Right renal pelvis (tissue), 4 donors: Measurements from ENCODE around the gene TRIM3. TPM values are rescaled to one million over a fixed set of nuclear protein-coding genes. Genes with fewer than 3 reads are reported as not detected.

Experiments
- DNase-seq, 4 donors: peaks; one replicate each; pipeline ENCODE4 v3.0.0-alpha.2; 2013; ENCODE audit warnings: low read depth in 4 of 4, low spot score in 3 of 4, missing footprints in 1 of 4
- polyA plus RNA-seq, 4 donors: library from polyadenylated mRNA; unstranded; fragments of 120-200 nt; gene quantifications; one replicate each; pipeline ENCODE4 v1.2.1, GENCODE V29; 2013; ENCODE audit not compliant: insufficient read length in 4 of 4

Gene TRIM3
- polyA plus RNA-seq, 4 donors: 18.6 to 22.5 (median 20.0) TPM

DNA sequence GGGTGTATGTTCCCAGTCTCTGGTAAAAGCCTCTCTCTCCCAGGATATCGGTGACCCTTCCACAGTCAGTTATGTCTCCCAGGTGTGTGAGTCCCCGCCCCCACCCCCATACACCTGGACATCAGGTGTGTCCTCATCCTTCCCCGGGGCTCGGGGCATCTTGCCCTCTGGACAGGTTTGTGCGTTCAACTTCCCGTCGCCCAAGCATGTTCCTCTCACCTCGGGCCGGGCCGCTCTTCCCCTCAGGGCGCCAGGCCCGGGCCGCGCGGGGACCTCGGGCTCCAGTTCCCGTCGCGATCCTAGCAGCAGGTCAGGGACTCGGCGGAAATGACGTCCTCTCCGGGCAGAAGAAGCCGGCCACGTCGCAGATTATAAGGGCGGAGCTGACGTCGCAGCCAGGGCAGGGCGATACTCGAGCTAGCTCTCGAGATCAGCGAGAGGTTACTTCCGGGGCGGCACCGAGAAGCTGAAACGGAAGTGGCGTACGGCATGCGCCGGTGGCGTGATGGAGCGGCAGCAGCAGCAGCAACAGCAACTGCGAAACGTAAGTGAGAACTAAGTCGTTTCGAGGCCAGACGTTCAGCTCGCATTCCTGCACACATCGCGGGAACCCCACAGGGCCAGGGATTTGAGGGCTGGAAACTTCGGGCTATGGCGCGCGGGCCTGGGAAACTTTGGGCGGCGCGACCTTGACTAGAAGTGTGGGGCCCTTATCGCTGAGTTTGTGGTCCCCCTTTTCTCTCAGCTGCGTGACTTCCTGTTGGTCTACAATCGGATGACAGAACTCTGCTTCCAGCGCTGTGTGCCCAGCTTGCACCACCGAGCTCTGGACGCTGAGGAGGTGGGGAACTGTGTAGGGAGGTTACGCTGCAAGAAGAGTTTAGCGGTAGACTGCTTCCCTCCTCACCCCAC, 7.5 kb upstream of the TRIM3 start, which contains the start of the genes ARFIP2 and TIMM10B:
Gene ARFIP2 (minus strand): TSS at position 320 of the 912 bp plus-strand sequence. CDS start 910 bp downstream, outside the sequence.
Gene TIMM10B (plus strand): TSS at position 490 of the 912 bp plus-strand sequence. CDS start 16 bp downstream, at position 506.
- peak; percentile 93 to 97 (median 96) for DNase-seq

DNA sequence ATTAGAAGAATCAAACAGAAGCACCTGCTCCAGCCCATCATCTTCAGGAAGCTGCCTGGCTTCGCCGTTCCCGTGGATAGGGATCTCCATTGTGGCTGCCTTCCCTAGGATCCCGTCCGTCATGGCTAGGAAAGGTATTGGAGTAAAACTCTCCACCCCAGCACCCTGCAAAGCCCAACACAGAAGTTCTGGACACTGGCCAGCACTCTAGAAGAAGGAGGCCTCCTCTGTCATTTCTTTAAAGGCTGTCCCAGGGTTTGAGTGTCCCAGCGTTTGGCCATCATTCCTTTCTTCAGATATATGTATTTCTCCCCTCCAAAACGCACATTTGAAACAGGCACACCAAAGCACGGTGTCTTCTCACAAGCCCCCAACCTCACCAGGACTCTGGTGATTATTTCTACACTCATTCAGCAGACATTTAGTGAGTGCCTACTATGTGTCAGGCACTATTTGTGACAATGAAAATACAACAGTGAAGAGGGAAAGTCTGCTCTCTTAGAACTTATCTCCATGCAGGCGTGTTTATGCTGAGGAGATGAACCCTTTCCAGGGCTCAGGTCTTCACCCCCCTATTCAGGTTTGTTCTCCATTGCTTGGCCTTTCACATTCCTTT, 6.7 kb upstream of the TRIM3 start:
- DNase-seq: no peak

DNA sequence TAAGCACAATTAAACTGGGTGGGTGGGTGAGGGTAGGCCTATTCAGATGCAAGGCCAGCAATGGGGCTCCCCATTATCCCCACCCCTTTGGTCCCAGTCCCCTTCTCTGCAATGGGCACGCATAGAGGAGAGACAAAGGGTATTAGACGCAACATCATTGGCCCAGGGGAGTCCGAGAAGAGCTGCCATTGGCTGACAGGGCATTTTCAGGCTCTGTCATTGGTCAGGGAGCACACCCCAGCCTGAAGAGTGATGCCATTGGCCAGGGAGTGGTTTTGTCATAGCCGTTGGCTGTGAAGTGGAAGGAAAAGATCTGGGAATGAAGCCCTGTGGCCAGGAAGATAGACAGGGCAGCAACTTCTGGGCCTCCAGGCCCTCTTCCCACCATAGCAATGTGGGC, 2.8 kb upstream of the TRIM3 start:
- no peak for DNase-seq

- no peak for DNase-seq
Measured at GRCh38 chr11:6475936-6476335, 2.2 kb upstream of the TRIM3 start.

DNA sequence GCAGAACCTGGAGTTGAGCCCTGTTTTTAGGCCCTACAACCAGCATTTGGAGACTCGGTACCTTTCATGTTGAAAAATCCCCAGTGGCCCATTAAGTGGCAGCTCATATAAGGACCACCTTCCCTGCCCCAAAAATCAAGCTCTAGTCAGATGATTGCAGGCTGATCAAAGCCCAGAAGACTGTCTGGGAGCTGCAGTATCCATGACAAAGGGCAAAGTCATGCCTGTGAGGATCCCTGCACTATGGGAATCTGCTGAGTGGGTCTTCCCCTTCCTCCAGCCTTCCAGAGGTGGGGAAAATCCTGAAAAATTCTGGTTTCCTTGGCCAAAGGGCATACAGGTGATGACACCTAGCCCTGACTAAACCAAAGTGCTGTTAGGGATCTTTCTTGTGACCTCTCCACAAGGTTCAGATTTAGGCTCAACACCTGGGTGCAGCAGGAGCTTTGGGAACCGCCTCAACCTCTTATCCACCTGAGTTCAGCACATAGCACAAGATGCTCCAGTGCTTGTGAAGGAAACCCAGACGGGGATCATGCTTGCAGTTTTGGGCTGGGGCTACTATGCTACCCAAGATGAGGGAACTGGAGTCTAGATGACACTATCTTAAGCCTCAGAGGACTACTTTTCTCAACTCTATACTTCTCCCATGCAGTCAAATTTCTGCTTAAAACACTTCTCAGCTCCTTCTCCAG, 1.2 kb upstream of the TRIM3 start:
- no peak for DNase-seq

- DNase-seq: no peak
Measured at GRCh38 chr11:6474413-6474792, 662 bp upstream of the TRIM3 start.

GRCh38 chr11:6472934-6473333, 807 bp downstream of the TRIM3 start:
- no peak for DNase-seq

DNA sequence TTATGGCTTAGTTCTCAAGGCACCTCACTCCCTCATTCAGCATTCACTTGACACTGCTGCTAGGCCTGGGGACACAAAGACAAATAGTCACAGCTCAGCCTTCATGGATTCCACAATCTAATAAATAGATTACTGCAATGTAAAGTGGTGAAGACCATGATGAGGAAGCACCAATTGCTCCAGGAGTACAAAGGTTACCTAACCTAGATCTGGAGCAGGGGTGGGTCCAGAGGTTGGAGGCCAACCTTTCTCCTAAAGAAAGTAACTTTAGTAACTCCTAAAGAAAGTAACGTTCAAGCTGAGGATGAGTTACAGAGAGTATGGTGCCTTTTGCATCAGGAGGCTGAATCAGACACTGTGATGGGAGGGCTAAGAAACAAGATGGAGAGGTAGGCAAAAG, 4.1 kb downstream of the TRIM3 start:
- no peak for DNase-seq

GRCh38 chr11:6468712-6469495, 4.8 kb downstream of the TRIM3 start:
- peak; percentile 83 to 91 (median 90) for DNase-seq

- DNase-seq: no peak
Measured at GRCh38 chr11:6459099-6459450, 14.7 kb downstream of the TRIM3 start.

DNA sequence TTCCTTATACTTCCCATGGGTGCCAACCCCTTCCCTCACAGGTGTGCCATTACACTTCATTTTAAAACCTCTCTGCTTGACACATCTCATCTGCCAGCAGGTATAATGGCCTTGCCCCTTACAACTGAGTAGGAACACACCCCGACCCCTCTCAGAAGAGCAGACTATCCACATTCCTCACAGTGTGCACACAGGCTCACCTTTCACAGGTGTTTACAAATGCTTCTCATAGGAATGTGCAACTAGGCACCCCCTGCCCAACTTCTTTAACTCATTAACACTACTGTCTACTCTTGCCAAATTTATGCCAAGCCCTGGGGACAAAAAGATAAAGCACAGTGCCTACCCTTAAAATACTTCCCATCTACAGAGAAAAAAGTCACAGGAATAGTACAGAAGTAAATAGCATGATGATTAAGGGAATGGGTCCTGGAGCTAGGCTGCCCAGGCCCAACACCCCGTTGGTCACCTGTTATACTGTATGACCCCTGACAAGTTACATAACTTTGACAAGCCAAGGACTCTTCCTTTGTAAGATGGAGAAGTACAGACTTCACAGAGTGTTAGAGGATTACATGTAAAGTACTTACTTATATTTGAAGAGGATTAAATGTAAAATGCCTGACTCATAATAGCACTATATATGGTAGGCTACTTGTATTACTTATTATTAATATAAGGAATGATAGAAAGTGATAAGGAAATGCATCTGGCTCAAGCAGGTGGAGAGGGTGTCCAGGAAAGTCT, 15.2 kb downstream of the TRIM3 start:
- DNase-seq: no peak

DNA sequence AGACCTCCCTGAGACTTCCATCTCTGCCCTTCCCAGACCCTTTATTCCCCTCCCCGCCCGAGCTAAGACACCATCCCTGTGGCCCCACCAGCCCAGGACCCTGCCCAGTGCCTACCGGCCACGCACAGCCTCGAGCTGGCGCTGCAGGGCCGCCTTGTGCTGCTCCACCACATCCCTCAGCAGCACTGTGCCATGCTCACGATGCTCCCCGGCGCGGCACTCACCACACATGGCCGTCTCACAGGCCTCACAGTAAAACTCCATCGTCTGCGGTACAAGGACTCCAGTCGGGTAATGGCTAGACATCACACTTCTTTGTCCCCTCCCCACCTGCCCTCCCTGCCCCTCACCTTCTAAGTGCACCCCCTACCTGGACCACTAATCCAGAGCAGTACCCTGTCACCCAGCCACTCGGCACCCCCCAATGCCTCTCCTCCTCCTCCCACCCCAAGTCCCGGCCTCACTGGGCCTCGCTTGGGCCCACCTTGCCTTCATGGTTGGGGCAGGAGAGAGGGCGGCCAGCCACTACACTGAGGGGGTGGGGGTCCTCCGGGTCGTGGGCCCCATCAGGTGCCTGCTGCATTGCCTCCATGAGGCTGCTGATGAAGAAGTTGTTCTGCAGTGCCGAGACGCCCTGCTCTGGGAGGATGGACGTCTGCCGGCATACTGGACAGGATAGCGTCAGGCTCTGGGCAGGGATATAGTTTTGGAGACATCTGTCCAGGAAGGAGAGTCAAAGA, 16.0 kb downstream of the TRIM3 start:
- no peak for DNase-seq

GRCh38 chr11:6456361-6457073, 17.2 kb downstream of the TRIM3 start:
- DNase-seq: no peak

DNA sequence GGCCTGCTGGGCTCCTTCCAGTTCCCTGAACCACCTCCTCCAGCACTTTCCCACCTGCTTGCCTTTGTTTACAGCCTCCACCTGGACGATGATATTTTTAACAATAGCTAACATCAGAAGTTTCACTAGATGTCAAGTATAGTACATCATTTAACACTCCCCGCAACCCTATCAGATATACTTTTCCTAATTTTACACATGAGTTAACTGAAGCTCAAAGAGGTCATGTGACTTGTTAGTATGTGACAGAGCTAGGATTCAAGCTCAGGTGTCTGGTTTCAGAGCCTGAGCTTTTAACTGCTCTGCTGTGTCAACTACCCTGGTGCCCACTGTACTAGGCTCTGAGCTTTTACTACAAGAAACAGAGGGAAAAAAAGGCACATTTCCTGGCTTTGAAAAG, 18.7 kb downstream of the TRIM3 start:
- no peak for DNase-seq

DNA sequence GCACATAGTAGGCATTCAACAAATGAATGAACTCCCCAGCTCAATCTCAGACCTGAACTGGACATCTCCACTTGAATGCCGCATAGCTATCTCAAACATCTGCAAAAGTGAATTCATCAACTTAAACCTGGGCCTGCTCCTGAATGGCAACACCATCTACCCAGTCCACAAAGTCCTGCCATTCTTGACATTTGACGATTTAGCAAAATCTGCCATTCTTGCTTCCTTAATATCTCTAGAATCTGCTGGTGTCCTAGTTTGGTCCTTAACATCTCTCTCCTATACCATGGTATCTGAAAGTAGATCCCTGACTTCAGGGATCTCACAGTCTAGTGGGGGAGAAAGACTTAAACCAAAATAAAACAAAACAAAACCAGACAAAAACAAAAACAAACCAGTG, 20.6 kb downstream of the TRIM3 start:
- no peak for DNase-seq

- no peak for DNase-seq
Measured at GRCh38 chr11:6452219-6452618, 21.5 kb downstream of the TRIM3 start.

DNA sequence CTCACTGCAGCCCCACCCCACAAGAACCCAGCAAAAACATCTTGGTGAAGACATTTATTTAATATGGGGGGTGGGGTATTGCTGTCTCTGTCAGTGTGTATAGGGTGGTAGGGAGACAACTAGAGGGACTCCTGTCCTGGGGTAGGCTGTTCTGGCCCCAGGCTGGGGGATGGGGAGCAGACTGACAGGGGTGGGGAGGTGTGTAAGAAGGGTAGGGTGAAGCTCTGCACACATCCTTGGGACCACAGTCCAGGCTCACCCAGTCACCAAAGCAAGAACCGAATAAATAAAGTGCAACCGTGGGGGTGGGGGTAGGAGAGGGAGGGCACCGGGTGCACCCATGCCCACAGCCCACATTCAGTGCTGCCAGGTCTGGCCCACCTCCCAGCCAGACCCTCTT, 25.2 kb downstream of the TRIM3 start:
- DNase-seq: no peak

DNA sequence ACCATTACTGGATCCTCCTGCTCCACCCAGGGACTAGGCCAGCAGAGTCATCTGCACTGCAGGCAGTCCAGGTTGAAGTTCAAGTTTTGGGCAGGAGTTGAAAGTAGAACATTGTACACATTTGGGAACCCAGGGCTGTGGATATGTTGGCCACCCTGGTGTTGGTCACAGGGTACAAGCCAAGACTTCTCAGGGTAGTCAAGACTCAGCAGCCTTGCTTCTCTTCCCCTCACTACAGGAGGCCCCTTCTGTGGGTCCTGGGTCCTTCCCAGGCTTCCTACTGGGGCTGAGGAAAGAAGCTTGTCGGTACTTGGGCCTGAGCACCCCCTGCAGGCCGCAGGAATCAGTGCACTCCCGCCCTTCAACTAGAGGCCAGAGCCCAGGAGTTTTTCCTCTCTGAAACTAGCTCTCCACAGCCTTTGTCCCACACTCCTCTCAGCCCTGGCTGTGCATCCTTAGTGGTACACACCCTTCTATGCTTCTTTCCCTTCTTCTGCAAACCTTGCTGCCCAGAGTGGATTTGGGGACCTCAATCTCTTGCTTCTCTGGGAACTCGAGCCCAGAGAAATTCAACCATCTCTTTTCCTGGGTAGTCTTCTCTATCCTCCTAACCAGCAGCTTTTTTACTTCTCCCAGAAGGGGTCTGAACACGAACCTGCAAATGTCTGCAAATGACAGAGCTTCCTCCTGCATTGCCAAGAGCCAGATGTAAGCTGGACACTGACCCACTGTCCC, 30.3 kb downstream of the TRIM3 start:
- no peak for DNase-seq
